SK-N-MC (cell line): ENCODE data around the gene ADGRL3.

Experiments
- EZH2 ChIP-seq: fragments of 200-600 bp; sonication (generic); IDR thresholded peaks from one replicate; pipeline ENCODE4 v1.6.1; 2017; ENCODE audit warnings: antibody characterized with exemption
- FOXP2 ChIP-seq: optimal IDR thresholded peaks from 2 replicates; pipeline ENCODE3; 2011; ENCODE audit warnings: mild to moderate bottlenecking, moderate library complexity; ENCODE audit not compliant: insufficient read depth; ENCODE audit errors: extremely low read length, control extremely low read depth
- POLR2AphosphoS5 ChIP-seq: IDR thresholded peaks from 2 replicates; pipeline ENCODE4 v1.6.1; 2012; ENCODE audit warnings: mild to moderate bottlenecking, low read depth, low read length, borderline replicate concordance

DNA sequence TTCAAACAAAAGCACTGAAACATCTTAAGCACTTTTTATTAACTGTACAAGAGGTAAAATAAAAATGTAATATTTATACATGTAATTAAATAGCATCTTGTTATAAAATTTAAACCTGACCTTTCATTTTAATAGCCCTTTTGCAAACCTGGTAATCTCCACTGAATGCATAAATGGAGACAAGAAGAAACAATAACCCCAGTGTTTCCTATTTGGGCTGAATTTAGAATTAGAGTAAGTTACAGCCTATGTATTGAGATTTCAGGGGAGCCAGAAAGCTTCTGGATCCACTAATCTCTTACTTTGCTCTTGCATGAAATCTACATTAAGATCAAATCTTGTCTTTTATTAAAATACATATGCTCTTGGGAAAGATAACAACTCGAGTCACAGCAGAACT is 261.8 kb downstream of the ADGRL3 start:
- TF ChIP-seq POLR2AphosphoS5 (no peak), FOXP2 (no peak), EZH2 (no peak)
